NCI-H446 (cell line): ENCODE measurements around the gene MFAP3.

Experiments
- DNase-seq, 2 experiments: peaks; one replicate each; lab custom pipeline; 2025; lab: John Stamatoyannopoulos, UW

The MFAP3 gene

GRCh38 chr5:154092356-154093141, 53.8 kb downstream of the MFAP3 start:
- DNase-seq = no peak

- DNase-seq = no peak
These were observed 54.4 kb downstream of the MFAP3 start for GRCh38 chr5:154093142-154093532.

GRCh38 chr5:154095904-154096303, 57.1 kb downstream of the MFAP3 start:
- no peak for DNase-seq

- DNase-seq = no peak
These were observed 58.3 kb downstream of the MFAP3 start for GRCh38 chr5:154097031-154097430.

GRCh38 chr5:154098465-154098864, 59.7 kb downstream of the MFAP3 start:
- DNase-seq = no peak

GRCh38 chr5:154101184-154101583, 62.4 kb downstream of the MFAP3 start:
- DNase-seq = no peak

- DNase-seq = peak; percentile 67 to 88
These were observed 64.5 kb downstream of the MFAP3 start for GRCh38 chr5:154103233-154103632.
